LNCaP clone FGC (cell line): Measurements from ENCODE around the gene ATG5.

Experiments used
- DNase-seq: peaks from one replicate; pipeline ENCODE4 v3.0.0-alpha.2; 2011; ENCODE audit warnings: low read depth
- H3K4me3 ChIP-seq: 2 replicates; pipeline ENCODE4 v1.5.1; 2011; ENCODE audit warnings: mild to moderate bottlenecking, low read depth, low read length, control low read depth
- CTCF ChIP-seq: IDR thresholded peaks from 2 replicates; pipeline ENCODE4 v1.5.1; 2012; ENCODE audit warnings: mild to moderate bottlenecking; ENCODE audit not compliant: control insufficient read depth, insufficient read depth; ENCODE audit errors: extremely low read depth

The ATG5 gene

GRCh38 chr6:106334646-106335448, 9.3 kb upstream of the ATG5 start:
- peak; percentile 30 for DNase-seq

DNA sequence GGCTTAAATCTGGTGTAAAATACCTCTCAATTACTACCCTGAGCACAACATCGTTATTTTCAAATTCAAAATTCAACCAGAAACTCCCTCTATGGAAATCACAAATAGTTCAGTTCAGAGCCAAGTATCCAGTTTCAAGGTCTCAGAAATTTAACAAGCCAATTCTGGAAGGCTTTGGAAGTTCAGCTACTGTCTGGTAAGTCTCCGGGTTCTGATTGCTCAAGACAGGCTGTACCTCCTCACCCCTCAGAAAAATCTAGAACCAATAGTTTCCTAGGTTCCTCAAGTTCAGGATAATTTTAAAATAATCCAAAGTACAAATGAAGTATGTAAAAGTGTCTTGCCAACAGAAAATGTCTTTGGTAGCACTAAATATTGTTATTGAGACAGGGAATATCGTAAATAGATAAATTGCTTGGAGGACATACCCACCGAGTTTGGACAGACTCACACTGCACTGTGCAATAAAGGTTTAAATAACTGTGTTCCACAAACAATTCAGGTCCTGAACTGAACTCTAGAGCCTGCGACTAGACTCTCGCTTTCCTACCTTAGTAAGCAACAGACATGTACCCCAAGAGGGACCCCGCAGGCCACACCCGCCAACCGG, 729 bp downstream of the ATG5 start:
- peak overlapping the region; percentile 87 for H3K4me3 ChIP-seq
- TF ChIP-seq CTCF, result no peak
- DNase-seq, result no peak

More at GRCh38 chr6:106334646-106335448, 9.3 kb upstream of the ATG5 start:
- H3K4me3 ChIP-seq, result no peak overlapping the region
- TF ChIP-seq CTCF, result peak; percentile 78

- no peak overlapping the region for H3K4me3 ChIP-seq
- DNase-seq, result no peak
- no peak for TF ChIP-seq CTCF
Measured at GRCh38 chr6:106321940-106322339, 3.6 kb downstream of the ATG5 start.

GRCh38 chr6:106318851-106319250, 6.7 kb downstream of the ATG5 start:
- H3K4me3 ChIP-seq, result no peak overlapping the region
- no peak for DNase-seq
- TF ChIP-seq CTCF, result no peak

GRCh38 chr6:106318061-106318460, 7.5 kb downstream of the ATG5 start:
- no peak overlapping the region for H3K4me3 ChIP-seq
- no peak for TF ChIP-seq CTCF
- peak; percentile 50 for DNase-seq

DNA sequence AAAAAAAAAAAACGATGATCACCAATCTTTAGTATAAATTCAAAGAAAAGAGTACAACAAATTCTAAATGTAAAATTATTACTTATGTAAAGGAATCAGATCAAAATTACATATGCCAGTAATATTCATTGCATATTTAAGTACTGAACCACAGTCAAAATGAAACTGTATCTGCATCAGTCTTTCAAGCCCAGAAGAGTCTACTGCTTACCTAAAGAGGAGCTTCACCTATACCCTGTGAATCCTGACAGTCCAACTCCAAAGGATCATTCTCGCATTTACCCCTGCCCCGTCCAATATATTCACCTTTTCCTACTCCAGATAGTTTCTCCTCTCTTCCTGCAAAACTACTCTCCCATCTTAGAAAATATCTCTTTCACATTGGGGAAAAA, 9.2 kb downstream of the ATG5 start:
- TF ChIP-seq CTCF, result no peak
- DNase-seq, result no peak
- H3K4me3 ChIP-seq, result no peak overlapping the region
